Hypothalamus (tissue), 51 donors: ENCODE data around the gene UPB1.

Source experiments
- DNase-seq, 51 donors: peaks; one replicate each; lab custom pipeline; 2025; lab: John Stamatoyannopoulos, UW

The UPB1 gene

GRCh38 chr22:24503137-24503842 lies 8.2 kb downstream of the UPB1 start:
- DNase-seq: peak in 20 of 51 donors; percentile 5 to 48 (median 12)

GRCh38 chr22:24503843-24504338 lies 8.8 kb downstream of the UPB1 start:
- no peak for DNase-seq

- no peak for DNase-seq
Observed at GRCh38 chr22:24504540-24504939, 9.4 kb downstream of the UPB1 start.

DNA sequence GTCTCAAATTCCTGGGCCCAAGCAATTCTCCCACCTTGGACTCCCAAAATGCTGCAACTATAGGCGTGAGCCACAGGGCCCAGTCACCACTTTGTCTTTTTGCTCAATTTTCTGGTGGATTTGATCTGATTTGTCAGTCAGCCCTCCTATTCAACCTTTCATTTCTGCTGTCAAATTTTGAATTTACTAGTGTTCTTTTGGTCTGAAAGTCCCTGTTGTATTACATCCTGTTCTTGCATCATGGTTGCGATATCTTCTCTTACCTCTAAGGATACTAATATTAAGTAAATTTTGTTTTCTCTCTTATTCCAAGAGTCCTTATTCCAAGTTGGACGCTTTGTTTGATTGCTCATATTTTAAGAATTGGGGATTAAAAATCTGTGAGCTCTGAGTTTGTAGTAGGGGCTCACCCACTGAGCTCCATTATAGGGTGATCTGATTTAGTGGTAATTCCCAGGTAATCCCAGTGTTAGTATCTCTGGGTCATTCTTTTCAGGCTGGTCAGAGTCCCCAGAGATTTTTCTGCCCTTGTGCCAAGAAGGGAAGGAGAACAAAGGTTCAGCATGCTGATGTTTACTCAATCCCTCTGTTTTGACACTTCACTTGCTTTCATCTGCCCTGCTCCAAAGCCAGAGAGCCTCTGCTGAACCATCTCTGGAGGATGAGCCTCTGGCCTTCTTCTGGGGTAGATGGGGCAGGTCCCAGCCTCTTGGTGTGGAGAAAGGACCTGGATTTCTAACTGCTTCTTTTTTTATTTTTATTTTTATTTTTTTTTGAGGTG lies 10.0 kb downstream of the UPB1 start:
- no peak for DNase-seq

GRCh38 chr22:24506802-24507438 lies 11.8 kb downstream of the UPB1 start:
- no peak for DNase-seq

DNA sequence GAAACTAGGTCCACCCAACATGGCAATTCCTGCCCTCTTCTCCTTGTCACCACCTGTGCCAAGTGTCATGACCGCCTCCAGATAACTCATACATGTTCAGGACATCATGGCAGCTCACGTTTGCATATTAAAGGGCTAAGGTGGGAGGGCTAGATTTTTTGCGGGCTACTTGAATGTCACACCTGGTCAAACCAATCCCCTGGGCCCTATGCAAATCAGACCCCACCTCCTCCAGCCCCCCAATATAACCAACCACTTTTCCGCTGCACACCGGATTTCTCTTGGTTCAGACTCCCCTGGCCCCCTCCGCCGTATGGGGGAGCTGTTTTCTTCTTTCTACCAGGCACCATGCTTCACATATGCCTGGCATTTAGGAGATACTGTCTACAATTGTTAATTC lies 12.6 kb downstream of the UPB1 start:
- no peak for DNase-seq

- no peak for DNase-seq
Observed at GRCh38 chr22:24510637-24511625, 15.8 kb downstream of the UPB1 start.

GRCh38 chr22:24512043-24512442 lies 16.9 kb downstream of the UPB1 start:
- no peak for DNase-seq

- DNase-seq: no peak
Observed at GRCh38 chr22:24513378-24514240, 18.5 kb downstream of the UPB1 start.

- DNase-seq: no peak
Observed at GRCh38 chr22:24514241-24515026, 19.3 kb downstream of the UPB1 start.

GRCh38 chr22:24515027-24515338 lies 19.9 kb downstream of the UPB1 start:
- DNase-seq: no peak

DNA sequence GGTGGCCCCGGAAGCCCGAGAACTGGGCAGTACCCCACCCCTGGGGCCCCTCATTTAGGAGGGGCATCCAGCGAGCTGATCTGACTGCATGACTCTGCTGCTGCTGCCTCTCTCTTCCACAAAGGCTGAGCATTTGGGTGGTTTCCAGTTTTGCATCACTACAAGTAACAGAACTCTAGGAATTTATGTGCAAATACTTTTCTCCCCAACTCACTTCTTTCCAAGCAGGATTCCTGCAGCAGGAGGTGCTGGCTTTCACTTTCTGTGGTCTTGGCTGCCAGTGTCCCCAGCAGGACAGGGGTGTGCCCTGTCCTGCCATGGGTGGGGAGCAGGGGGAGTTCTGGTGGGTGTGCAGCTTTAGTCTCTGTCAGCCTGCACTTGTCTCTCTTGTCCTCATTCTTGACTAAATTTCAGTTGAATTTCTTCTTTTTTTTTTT lies 21.2 kb downstream of the UPB1 start:
- peak in 1 of 51 donors; percentile 12 for DNase-seq

DNA sequence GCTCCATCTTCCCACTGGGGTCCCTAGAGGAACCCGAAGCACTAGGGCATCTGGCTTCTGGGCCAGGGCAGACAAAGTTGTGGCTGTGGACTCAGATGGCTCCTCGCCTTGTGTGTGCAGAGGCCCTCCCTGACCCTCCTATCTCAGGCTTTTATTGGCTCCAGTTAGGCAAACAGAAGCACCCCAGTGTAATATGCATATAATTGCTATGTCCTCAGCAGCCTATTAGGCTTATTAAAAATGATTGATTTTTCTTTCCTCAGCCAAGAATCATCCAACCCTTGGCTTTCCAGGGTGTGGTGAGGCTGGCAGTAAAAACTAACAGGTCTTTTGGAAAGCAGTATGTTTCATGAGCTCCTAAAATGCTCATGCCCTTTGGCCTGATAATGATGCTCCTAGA lies 22.3 kb downstream of the UPB1 start:
- no peak for DNase-seq

DNA sequence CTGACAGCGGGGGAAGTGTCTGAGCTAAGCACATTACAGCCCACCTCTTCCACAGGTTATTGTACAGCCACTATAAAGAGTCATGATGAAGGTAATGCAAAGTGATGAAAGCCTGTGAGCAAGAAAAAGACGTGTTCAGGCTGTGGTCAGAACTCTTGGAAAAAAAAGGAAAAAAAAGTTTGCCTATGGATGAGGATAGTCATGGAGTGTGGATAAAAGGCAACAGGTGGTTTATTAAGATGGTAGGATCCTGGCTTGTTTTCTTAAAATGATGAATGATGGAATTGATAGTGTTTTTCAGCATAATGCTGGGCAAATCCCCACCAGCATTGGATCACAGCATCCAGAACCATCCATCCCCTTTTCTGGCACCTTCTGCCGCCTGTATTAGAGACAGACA lies 23.1 kb downstream of the UPB1 start:
- no peak for DNase-seq

GRCh38 chr22:24518771-24519485 lies 23.8 kb downstream of the UPB1 start:
- DNase-seq: no peak

DNA sequence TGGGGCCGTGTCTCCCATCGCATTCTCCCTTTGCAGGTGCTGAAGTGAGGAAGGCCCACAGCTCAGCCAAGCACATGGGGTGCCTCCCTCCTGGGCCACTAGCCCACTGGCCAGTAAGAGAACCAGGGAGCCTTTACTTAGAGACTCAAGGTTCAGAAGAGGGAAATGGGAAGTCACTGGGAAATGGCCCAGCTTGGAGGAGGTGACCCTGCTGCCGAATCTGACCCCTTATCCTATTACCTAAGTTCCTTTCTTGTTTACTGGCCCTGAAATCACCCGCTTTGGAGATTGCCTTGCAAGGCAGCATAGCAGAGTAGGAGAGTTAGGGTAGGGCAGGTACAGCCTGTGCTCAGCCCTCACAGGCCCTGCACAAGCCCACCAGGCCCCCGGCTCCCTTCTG lies 24.4 kb downstream of the UPB1 start:
- no peak for DNase-seq

DNA sequence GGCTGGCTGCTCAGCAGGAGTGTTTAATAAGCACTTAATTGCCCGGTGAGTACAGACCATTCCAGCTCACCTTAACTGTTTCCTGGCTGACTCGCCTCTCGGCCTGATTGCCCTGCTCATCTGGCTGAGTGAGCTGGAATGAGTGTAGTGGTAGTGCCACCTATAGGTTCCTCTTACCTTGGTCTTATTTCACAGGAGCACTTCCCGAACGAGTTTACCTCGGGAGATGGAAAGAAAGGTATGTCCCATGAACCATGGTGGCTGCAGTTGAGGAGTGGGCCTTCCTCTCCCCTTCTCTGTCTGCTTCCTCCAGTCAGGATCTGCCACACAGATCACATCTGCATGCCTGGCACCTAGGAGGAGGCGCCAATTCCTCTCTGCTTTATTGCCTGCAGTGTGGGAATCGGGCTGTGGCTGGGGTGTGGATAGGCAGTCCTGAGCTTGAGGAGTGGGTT lies 26.7 kb downstream of the UPB1 start:
- DNase-seq: peak in 7 of 51 donors; percentile 5 to 31 (median 17)

DNA sequence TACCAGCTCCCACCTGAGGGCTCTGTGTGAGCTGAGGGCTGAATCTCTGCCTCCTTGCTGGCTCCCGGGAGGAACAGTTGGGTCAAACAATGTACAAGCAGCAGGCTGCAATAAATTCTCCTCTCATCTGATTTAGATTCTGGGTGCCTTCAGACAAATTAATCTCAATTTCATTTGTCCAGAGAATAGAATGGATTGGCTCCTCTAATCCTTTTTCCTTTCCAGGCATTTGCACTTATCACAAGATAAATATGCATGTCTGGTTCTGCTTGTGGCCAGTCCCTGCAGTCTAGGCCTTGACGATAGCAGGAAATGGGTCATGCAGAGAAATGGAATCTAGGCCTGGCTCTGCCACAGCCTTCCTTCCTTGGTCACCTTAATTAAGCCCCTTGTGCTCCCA lies 28.7 kb downstream of the UPB1 start:
- DNase-seq: no peak
